Activated CD4-positive, alpha-beta T cell treated with anti-CD3 and anti-CD28 coated beads, Interleukin-2, amount 10 ng/mL, durations not matched to agents 24 days and 14 days (primary cell): Measurements from ENCODE around the gene ZNF423. TPM values are rescaled to one million over a fixed set of nuclear protein-coding genes. Genes with fewer than 3 reads are reported as not detected.

ENCODE experiments used
- DNase-seq: peaks from one replicate; pipeline ENCODE4 v3.0.0; 2022
- H3K27ac Mint-ChIP-seq: one replicate; pipeline ENCODE4 v1.8.0; 2022; ENCODE audit warnings: mild to moderate bottlenecking, mixed read lengths
- H3K27me3 Mint-ChIP-seq: one replicate; pipeline ENCODE4 v1.8.0; 2022; ENCODE audit warnings: mixed read lengths
- H3K36me3 Mint-ChIP-seq: one replicate; pipeline ENCODE4 v1.8.0; 2022; ENCODE audit warnings: low read depth, mild to moderate bottlenecking, mixed read lengths
- H3K4me1 Mint-ChIP-seq: one replicate; pipeline ENCODE4 v1.8.0; 2021; ENCODE audit warnings: mixed read lengths
- H3K4me3 Mint-ChIP-seq: one replicate; pipeline ENCODE4 v1.8.0; 2022; ENCODE audit warnings: mild to moderate bottlenecking, moderate library complexity, mixed read lengths
- H3K9me3 Mint-ChIP-seq: one replicate; pipeline ENCODE4 v1.8.0; 2021; ENCODE audit warnings: mixed read lengths
- intact Hi-C: fragments of 100-400 bp; cut with micrococcal nuclease; formaldehyde crosslinking; loops from one replicate; pipeline ENCODE4 v1.15.1; 2023
- total RNA-seq: library from RNA; stranded (reverse); gene quantifications from 2 replicates; pipeline ENCODE4 v1.2.3, GENCODE V29; 2022

The ZNF423 gene
- total RNA-seq, 1 donor from 2014 or later: not detected

- no peak for DNase-seq
- H3K4me1 Mint-ChIP-seq: no peaks in the 10 kb centered on the region
- no peak overlapping the region for H3K4me3 Mint-ChIP-seq
- H3K9me3 Mint-ChIP-seq: no peaks in the 10 kb centered on the region
- H3K27ac Mint-ChIP-seq: no peak overlapping the region
- H3K27me3 Mint-ChIP-seq: peaks cover 8% of the 10 kb centered on the region
- no peaks in the 10 kb centered on the region for H3K36me3 Mint-ChIP-seq
- intact Hi-C loops: no loop called here
Observed at GRCh38 chr16:49615576-49615975, 240.3 kb downstream of the ZNF423 start.

GRCh38 chr16:49610983-49611382, 244.9 kb downstream of the ZNF423 start:
- peaks cover 18% of the 10 kb centered on the region for H3K27me3 Mint-ChIP-seq
- intact Hi-C loops: no loop called here
- H3K36me3 Mint-ChIP-seq: no peaks in the 10 kb centered on the region
- H3K9me3 Mint-ChIP-seq: no peaks in the 10 kb centered on the region
- DNase-seq: no peak
- H3K4me3 Mint-ChIP-seq: no peak overlapping the region
- no peak overlapping the region for H3K27ac Mint-ChIP-seq
- no peaks in the 10 kb centered on the region for H3K4me1 Mint-ChIP-seq

- H3K4me1 Mint-ChIP-seq: no peaks in the 10 kb centered on the region
Observed at GRCh38 chr16:49608779-49609178, 247.1 kb downstream of the ZNF423 start.

GRCh38 chr16:49608098-49608497, 247.8 kb downstream of the ZNF423 start:
- H3K27ac Mint-ChIP-seq: no peak overlapping the region
- DNase-seq: no peak
- peaks cover 18% of the 10 kb centered on the region for H3K27me3 Mint-ChIP-seq
- intact Hi-C loops: no loop called here
- H3K4me1 Mint-ChIP-seq: no peaks in the 10 kb centered on the region
- no peak overlapping the region for H3K4me3 Mint-ChIP-seq
- H3K9me3 Mint-ChIP-seq: no peaks in the 10 kb centered on the region
- no peaks in the 10 kb centered on the region for H3K36me3 Mint-ChIP-seq

More at GRCh38 chr16:49608779-49609178, 247.1 kb downstream of the ZNF423 start:
- no peaks in the 10 kb centered on the region for H3K9me3 Mint-ChIP-seq
- no peak overlapping the region for H3K27ac Mint-ChIP-seq
- H3K4me3 Mint-ChIP-seq: no peak overlapping the region
- DNase-seq: no peak
- peaks cover 18% of the 10 kb centered on the region for H3K27me3 Mint-ChIP-seq
- intact Hi-C loops: no loop called here
- H3K36me3 Mint-ChIP-seq: no peaks in the 10 kb centered on the region

GRCh38 chr16:49605536-49606254, 250.2 kb downstream of the ZNF423 start:
- H3K4me1 Mint-ChIP-seq: no peaks in the 10 kb centered on the region
- H3K36me3 Mint-ChIP-seq: no peaks in the 10 kb centered on the region
- no peak overlapping the region for H3K4me3 Mint-ChIP-seq
- intact Hi-C loops: no loop called here
- H3K9me3 Mint-ChIP-seq: no peaks in the 10 kb centered on the region
- DNase-seq: no peak
- H3K27ac Mint-ChIP-seq: no peak overlapping the region
- peaks cover 9% of the 10 kb centered on the region for H3K27me3 Mint-ChIP-seq

- H3K27ac Mint-ChIP-seq: no peak overlapping the region
- DNase-seq: no peak
- no peaks in the 10 kb centered on the region for H3K9me3 Mint-ChIP-seq
- H3K4me1 Mint-ChIP-seq: no peaks in the 10 kb centered on the region
- intact Hi-C loops: no loop called here
- H3K4me3 Mint-ChIP-seq: no peak overlapping the region
- no peaks in the 10 kb centered on the region for H3K36me3 Mint-ChIP-seq
- H3K27me3 Mint-ChIP-seq: peaks cover 7% of the 10 kb centered on the region
Observed at GRCh38 chr16:49604602-49605001, 251.3 kb downstream of the ZNF423 start.

- Mint-ChIP-seq H3K27me3 (peaks cover 2% of the 10 kb centered on the region), H3K36me3 (no peaks in the 10 kb centered on the region), H3K4me3 (no peak overlapping the region), H3K4me1 (no peaks in the 10 kb centered on the region), H3K27ac (no peak overlapping the region), H3K9me3 (no peaks in the 10 kb centered on the region)
- no peak for DNase-seq
- intact Hi-C loops: no loop called here
Observed at GRCh38 chr16:49603956-49604355, 252.0 kb downstream of the ZNF423 start.

GRCh38 chr16:49602976-49603310, 253.0 kb downstream of the ZNF423 start:
- DNase-seq: no peak
- intact Hi-C loops: no loop called here
- Mint-ChIP-seq H3K36me3 (no peaks in the 10 kb centered on the region), H3K4me1 (no peaks in the 10 kb centered on the region), H3K27me3 (no peaks in the 10 kb centered on the region), H3K4me3 (no peak overlapping the region), H3K9me3 (no peaks in the 10 kb centered on the region), H3K27ac (no peak overlapping the region)

- H3K4me3 Mint-ChIP-seq: no peak overlapping the region
- no peaks in the 10 kb centered on the region for H3K9me3 Mint-ChIP-seq
- intact Hi-C loops: no loop called here
- H3K27ac Mint-ChIP-seq: no peak overlapping the region
- DNase-seq: no peak
- no peaks in the 10 kb centered on the region for H3K27me3 Mint-ChIP-seq
- H3K36me3 Mint-ChIP-seq: no peaks in the 10 kb centered on the region
- no peaks in the 10 kb centered on the region for H3K4me1 Mint-ChIP-seq
Observed at GRCh38 chr16:49602201-49602975, 253.5 kb downstream of the ZNF423 start.

GRCh38 chr16:49601576-49601975, 254.3 kb downstream of the ZNF423 start:
- Mint-ChIP-seq H3K4me1 (no peaks in the 10 kb centered on the region), H3K9me3 (no peaks in the 10 kb centered on the region), H3K27ac (no peak overlapping the region), H3K4me3 (no peak overlapping the region), H3K36me3 (no peaks in the 10 kb centered on the region), H3K27me3 (no peaks in the 10 kb centered on the region)
- intact Hi-C loops: no loop called here
- DNase-seq: no peak

GRCh38 chr16:49600976-49601375, 254.9 kb downstream of the ZNF423 start:
- intact Hi-C loops: no loop called here
- H3K9me3 Mint-ChIP-seq: no peaks in the 10 kb centered on the region
- DNase-seq: no peak
- H3K27me3 Mint-ChIP-seq: peaks cover 2% of the 10 kb centered on the region
- H3K4me1 Mint-ChIP-seq: no peaks in the 10 kb centered on the region
- H3K36me3 Mint-ChIP-seq: no peaks in the 10 kb centered on the region
- no peak overlapping the region for H3K27ac Mint-ChIP-seq
- H3K4me3 Mint-ChIP-seq: no peak overlapping the region

GRCh38 chr16:49600536-49600935, 255.4 kb downstream of the ZNF423 start:
- no peak overlapping the region for H3K4me3 Mint-ChIP-seq
- no peaks in the 10 kb centered on the region for H3K9me3 Mint-ChIP-seq
- H3K36me3 Mint-ChIP-seq: no peaks in the 10 kb centered on the region
- DNase-seq: no peak
- H3K27me3 Mint-ChIP-seq: peaks cover 4% of the 10 kb centered on the region
- peaks cover 2% of the 10 kb centered on the region for H3K4me1 Mint-ChIP-seq
- intact Hi-C loops: no loop called here
- no peak overlapping the region for H3K27ac Mint-ChIP-seq

GRCh38 chr16:49599704-49600103, 256.2 kb downstream of the ZNF423 start:
- Mint-ChIP-seq H3K27me3 (peaks cover 7% of the 10 kb centered on the region), H3K4me1 (peaks cover 2% of the 10 kb centered on the region), H3K9me3 (no peaks in the 10 kb centered on the region), H3K27ac (no peak overlapping the region), H3K36me3 (no peaks in the 10 kb centered on the region), H3K4me3 (no peak overlapping the region)
- DNase-seq: no peak
- intact Hi-C loops: no loop called here

GRCh38 chr16:49599281-49599680, 256.6 kb downstream of the ZNF423 start:
- Mint-ChIP-seq H3K36me3 (no peaks in the 10 kb centered on the region), H3K9me3 (no peaks in the 10 kb centered on the region), H3K4me1 (peaks cover 2% of the 10 kb centered on the region), H3K27ac (no peak overlapping the region), H3K4me3 (no peak overlapping the region), H3K27me3 (peaks cover 10% of the 10 kb centered on the region)
- no peak for DNase-seq
- intact Hi-C loops: no loop called here
